Glomerular visceral epithelial cell (primary cell): ENCODE results near the gene ATP8B4.

Source experiments
- DNase-seq: peaks from one replicate; pipeline ENCODE4 v3.0.0-alpha.2; 2016; ENCODE audit errors: extremely low spot score

ATP8B4 gene

DNA sequence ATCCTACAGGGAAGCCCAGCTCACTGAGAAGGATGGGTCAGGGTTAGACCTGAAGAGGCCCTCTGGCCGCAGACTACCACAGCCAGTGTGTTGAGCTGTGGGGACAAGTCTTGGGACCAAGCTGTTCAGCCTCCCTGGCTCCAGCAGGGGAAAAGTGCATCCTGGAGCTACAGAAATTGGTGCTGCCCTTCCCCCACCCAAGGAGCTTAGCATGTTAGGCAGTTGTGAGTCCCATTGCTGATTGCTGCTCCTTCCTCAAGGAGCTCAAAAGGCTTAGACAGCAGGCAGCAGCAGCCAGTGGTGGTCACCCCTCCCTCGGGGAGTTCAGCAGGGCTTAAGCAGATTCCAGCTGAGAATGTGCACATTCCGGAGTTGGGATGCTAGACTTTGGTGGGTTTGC, 165.6 kb downstream of the ATP8B4 start:
- no peak for DNase-seq

DNA sequence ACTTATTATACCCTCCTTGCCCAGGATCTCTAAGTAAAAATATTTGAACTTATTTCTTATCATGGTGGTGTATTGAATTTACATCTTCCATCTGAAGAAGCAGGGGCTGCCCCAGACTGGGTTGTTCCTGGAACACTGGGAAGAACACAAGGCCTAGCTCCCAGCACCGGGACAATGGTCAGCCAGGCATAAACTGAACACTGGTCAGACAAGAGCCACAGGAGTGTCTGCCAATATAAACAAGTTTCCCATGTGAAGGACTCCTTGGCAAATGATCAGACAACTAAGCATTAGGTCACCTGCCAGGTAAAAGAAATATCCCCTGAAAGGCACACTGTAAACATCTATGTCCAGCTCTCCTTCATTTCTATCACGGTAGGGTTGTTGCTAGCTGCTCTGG, 172.4 kb downstream of the ATP8B4 start:
- peak; percentile 15 for DNase-seq

DNA sequence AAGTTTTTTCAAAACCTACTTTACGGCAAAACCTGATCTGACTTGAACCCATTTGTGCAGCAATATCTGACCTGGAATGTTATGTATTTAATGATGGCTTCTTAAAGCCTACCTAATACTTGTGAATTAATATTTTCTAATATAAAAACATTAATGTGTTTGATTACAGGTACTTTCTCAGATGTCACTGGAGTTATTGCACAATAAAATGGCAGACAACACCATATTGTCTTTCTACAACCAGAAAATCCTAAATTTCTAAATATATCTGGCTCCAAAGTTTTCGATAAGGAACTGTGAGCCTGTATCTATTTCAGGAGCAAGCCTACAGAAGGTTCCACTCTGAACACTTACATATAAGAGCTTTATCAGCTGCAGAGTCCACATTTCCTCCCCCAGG, 184.5 kb downstream of the ATP8B4 start:
- DNase-seq: no peak

DNA sequence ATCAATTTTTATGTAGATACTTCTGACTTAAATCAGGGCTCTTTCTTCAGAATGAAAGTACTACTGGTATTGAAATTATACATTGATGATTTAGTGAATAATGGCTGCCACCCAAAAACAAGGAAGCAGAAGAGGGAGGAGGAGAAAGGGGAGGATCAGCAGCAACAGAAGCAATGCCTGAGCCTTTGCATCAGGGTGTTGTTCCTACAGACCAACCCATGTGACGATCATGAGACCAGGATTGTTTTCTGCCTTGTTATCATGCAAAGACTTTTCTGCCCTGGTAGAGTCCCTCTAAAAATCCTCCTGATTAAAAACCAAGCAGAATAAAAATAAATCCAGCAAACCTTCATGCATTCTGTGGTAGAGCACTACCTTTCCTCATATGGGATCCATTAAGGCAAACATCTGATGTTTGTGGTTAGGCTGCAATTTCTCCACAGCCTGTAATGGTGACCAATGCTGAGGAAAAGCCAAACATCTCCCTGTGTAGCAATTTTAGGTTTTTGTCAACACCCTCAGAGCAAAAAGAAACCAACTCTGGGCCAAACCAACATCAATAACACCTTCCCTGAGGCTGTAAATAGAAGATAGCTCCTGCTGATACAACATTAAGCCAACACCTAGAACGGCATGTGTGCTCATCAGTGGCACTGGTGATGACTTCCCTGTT, 191.7 kb downstream of the ATP8B4 start:
- DNase-seq: no peak

DNA sequence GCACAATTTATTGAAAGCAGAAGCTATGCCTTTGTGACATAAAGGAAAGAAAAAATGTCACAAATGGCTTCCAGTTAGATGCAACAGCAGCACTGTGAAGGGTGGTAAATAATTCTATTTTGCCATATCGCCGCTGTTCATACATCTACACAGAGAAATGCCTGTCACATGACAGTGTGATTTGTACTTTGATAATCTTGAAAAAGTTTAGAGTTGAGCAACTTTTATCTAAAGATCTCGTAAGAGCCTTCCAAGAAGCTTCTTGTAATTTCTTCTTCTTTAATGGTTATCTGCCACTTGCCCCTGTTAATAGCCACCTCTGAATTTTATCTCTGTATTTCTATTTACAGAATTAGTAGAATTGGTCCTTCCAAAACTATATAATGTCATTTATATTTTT, 192.3 kb downstream of the ATP8B4 start:
- no peak for DNase-seq

DNA sequence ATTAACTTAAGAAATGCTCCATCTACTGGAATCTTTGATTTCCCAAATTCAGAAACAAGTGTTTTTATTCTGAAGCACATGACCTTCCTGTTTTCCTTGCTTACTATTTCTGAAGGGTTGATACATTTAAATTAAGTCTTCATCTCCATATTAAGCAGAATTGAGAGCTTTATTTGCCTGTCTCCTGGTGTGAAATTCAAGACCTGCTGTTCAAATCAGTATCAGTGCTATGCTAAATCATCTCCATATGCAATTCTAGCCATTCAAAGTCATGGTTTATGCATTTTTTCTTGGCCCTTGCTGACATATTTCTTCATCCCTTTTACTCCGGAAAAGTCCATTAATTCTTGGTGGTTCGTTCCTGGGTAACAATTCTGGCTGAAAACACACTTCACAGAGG, 195.4 kb downstream of the ATP8B4 start:
- DNase-seq: no peak

DNA sequence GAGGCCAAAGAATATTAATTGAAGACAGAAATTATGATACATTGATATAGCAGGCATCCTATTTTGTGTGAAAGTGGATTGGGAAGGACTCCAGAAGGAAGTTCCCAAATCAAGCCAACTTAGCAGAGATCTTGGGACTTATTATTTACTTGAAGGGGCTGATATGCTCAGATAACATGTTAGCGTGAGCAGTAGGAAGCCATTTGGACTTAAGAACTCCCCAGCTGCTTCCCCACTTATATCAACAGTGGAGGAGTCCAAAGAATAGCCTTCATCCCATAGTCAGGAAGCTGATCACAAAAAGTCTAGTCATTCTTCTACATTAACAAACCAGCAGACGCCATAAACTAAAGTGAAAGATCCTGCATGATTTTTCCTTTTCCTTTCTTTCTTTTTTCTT, 200.0 kb downstream of the ATP8B4 start:
- DNase-seq: no peak

DNA sequence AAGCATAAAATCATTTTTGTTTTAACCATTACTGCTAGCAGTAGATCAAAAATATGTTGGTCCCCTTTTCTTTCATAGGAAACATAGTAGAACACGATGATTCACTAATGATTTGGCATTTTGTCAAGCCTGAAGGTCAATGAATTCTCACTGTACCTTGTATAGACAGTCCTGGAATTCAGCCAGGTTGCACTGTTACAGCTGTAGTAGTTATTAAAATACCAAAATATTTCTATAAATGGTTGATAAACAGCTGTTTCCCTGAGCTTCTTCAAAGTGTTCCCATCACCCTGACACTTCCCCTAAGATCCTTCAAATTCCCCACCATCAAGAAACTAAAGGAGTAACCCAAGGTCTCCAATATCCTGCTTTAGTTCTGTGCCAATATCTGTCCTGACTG, 200.9 kb downstream of the ATP8B4 start:
- peak; percentile 16 for DNase-seq

DNA sequence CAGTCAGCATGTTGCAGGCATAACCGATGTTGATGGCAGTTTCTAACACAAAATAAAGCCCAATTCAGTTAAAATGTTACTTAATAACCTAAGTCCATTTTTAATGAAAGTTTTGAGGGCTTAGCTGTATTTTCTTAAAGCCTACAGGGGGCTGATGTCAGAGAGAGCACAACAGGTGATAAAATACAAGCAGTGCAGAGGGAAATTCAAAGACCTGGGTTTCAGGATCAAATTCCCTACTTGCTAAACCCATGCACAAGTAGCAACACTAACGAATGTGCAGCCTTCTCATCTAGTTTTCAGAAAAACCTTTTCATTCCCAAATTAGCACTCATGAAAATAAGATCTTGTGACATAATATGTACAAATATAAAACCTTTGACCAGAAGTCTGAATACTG, 202.0 kb downstream of the ATP8B4 start:
- no peak for DNase-seq

DNA sequence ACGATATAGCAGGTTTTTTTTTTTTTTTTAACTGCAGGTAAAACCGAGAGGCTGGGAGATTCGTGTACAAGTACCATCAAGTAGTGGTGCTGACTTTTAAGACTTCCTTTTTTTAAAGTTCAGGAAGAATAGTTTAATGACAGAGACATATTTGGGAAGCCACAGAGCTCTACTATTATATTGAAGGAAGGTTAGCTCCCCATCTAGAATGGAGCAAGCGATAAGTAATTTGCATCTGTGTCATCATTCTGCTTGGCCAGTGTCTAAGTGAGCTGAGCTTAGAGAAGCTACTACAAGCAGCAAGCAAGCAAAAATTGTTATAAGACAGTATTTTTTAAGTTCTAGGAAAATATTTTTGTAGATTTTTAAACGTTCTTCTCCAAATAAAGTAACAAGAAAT, 203.2 kb downstream of the ATP8B4 start:
- no peak for DNase-seq

DNA sequence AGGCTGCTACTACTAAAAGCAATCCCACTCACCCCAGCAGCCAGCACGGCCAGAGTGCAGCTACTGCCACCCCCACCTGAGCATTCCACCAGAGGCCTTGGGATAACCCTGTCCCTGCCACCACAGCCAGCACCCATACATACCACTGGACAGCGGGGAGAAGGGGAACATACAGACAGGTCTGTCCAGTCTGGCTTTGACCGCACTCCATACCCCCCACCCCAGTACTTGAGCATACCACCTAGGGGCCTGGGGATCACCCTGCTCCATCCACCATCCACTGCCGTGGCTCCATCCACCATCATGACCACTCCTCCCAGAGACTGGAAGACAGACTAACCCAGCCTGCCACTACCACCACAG, 210.1 kb downstream of the ATP8B4 start:
- DNase-seq: no peak

DNA sequence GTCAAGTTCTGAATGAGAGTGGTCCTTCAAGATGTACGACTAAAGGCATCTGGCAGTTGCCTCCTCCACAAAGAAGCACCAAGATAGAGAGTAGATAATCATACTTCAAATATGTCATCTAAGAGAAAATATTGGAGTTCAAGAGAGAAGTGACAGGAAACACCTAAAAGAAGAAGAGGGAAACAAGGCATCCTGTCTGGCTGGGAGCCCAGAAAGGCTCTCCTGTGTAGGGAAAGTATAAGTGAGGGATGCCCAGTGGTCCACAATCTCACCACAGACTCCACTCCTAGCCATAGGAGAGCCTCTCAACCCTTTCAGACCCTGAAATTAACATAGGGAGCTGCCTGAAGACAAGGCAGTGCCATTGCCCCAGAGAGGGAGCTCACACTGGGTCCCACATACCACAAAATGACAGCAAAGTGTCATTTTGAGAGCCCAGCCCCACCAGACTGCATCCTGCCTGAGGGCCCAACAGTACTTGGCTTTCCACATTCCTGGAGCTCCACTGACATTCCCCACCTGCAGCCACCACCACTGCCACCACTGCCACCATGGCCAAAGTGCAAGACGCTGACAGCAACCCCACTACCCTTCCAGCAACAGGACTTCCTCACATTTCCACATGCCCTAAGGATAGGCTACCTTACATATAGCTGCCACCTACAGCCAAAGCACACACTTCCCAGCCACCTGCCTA, 210.6 kb downstream of the ATP8B4 start:
- no peak for DNase-seq

DNA sequence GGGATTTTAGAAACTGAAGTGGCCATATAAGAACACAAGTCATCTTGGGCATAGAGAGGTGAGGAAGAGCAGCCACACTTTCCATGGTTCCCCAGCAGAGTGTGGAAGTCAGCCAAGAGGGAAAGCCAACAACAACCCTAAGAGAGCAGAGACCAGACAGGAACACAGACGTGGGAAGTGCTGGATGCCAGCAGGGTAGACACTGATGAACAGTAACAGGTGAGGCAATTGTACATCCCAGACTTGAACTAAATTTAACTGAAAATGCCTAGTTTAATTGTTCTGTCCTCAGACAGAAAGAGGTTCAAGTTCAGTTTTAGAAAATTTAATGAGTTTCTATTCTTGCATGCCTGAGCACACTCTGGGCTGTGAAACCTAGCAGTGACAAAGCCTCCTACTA, 212.1 kb downstream of the ATP8B4 start:
- DNase-seq: no peak

DNA sequence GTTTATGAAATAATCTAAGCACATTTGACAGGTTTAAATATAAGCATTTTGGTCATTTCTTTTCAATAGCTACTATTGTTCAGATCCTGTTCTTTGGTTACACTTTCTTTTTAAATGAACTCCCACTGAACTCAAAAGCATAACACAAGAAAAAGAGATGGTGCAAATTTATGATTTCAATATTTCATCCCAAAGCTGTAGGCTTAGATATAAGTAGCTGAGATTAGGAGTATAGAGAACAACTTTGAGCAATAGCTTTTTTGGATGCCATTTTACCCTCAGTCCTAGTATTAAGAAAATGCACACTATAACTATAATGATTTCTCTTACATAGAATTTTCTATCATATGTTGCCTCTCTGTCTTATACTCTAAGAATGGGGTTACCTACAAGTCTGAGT, 213.8 kb downstream of the ATP8B4 start:
- DNase-seq: no peak

DNA sequence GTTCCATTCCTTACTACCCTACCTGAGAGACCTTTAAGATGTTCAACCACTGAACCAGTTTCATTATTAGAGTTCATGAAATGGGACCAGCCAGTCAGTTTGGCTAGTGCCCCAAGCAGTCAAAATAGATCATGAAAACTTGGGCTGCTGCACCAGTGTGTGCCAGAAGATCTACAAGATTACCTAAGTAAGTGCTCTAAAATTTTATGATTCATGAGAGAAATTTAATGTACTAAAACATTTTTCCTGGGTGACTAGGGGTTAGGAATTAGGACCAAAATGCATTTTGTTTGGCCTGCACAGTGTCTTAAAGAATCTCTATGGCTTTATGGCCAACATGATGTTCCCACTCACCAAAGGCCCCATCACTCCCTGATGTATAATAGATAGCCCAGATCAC, 214.7 kb downstream of the ATP8B4 start:
- no peak for DNase-seq

DNA sequence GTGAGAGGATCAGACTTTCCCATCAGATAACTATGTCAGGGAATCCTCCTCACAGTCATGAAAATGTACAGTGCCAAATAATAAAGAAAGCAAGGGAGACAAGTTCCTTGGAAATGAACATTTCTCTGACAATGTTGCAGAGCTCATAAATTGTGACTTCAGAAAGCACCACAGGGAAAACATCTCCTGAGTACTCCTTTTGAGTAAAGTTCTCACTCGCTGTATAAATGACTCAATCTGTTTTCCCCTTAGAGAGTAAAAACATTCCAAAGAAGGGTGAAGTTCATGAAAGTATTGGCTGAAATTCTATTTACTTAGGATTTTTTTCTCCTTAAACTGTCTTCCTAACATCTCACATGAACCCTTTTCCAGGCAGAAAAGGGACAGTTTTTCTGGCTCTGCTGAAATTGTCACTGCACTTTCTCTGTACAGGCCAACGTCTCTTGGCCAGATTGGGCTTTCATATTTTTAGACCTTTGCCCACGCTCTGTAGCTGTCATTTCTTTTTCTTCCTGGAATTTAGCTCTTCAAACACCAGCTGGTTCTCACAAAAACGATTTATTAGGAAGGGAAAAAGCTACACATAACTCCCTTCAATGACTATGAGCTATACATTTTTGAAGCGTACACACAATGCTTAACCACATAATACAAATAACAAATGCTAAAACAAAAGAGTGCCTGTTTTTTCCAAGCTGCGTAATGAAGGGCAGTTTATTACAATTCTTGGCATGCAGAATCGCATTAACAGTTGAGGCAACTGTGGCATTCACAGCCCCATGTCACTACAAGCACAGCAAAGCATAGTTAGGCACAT, 216.1 kb downstream of the ATP8B4 start:
- DNase-seq: no peak

DNA sequence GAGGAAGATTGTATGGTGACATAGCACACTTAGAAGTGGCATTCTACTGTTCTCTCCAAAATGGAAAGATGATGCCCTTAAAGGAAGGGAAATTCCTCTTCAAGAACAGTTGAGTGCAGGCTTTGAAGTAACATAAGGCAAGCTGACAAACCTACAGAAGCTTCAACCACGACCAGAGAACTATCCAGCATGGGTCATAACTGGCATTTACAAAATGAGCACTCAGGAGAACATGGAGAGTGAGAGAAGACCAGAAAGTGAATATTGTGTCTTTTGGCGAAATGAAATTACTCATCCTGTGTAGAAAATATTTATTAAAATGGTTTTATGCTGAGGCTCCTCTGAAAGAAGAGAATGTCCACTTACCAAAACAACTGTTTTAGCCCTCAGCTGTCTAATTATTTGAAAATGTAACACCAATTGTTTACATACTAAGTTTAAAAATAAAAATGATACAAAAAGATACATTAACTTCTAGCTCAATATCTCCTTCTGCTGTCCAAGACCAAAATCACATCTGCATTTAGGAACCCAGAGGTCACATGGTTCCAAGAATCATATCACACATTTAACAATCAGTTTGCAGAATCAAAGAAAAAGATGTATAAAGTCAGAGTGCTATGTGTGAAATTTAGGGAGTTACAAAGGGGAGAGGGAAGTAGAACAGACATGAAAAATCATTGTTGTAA, 216.9 kb downstream of the ATP8B4 start:
- DNase-seq: no peak

DNA sequence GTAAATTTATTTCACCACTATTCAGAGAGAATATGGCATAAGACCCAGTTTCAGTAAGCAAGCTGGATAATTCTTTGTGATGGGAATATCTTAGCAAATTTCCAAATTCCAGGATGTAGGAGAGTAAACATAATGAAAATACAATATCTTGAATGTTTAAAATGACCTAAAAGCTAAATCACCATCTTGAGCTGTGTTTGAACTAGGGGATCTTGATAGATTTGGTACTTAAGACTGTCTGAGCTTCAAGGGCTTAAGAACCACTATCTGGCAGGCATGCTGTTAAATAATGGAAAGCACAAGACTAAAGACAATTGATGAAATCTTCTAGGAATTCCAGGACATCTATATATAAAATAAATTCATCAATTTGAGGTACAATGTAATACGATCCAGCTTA, 217.7 kb downstream of the ATP8B4 start:
- DNase-seq: no peak

DNA sequence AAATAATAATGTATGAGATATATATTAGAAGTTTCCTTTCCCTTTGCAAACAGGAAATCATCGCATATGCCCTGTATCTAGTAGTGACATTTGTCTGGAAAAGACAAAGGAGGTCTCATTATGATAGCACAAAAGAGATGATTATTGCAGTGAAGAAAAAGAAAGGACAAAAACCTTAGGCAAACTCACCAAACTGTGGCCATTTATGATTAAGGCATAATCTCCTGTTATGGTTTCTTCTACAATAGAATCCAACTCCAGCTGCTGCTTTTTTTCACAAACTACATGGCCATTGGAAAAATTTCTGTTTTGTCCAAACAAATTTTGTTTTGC, 218.2 kb downstream of the ATP8B4 start:
- DNase-seq: no peak

DNA sequence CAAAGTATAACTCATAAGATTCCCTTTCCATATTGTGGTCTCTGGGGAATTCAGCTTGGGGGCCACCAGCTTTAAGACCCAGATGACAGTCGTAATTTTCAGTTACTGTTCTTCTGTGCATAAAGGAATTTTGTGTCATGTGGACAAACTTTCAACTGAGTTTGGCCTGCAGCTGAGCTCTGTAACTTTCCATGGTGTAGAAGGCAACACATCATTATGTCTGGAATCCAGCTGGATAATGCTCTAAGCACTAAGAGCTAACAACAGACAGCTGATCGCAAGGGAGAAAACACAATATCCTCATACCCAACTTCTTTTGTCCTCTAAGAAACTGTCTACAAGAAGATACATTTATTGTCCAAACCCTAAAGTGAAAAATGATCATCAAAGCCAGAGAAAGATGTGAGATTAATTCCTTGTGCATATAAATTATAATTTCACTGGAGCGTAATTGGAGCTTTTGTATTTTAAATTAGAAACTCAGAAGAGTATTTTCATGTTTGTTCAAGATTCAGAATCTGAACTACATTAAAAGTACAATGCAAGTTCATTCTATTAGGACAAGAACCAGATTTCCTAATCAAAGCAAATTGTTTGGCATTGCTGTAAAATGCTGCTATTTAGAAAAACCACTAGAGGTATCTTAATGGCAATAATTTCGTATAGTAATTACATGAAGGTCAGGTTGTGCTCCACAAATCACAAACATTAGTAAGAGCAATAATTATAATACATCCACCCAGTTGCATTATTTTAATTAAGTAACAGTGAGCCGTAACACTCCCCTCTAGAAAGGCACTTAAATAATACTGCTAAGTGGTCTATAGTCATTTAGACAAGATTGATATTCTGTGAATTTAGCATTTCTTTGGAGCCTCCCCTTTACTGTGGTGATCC, 218.8 kb downstream of the ATP8B4 start:
- no peak for DNase-seq

DNA sequence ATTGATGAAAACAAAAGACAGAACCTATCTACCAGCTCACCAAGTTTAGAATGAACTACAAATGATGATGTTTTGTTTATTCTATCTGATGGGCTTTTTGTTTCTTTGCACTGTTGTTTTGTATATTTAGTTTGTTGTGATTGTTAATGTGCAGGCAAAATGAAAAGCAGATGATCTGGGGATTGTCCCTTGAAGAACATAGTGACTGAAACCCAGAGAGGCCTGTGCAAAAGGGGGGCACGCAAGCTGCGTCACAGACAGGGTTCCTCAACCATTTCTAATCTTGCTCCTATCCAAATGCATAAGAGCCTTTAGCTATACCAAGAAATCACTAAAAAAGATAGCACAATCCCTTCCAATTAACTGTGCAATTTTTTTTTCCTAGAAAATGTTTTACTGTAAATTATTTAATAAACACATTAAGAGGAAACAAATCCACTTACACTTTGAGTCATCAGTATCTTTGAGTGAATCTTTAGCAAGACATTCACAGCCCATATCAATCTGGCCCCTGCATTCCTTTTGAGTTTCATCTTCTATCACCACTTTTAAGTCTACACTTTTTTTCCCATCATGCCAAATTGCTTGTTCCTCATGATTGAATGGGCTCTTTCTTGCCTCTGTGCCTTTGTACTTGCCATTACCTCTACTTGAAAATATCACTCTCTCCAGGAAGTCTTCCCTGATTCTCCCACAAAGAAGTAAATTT, 220.3 kb downstream of the ATP8B4 start:
- no peak for DNase-seq
